DLD1 (cell line): ENCODE results near the gene ARMCX2.
"Not testable (repeated sequence)": the region's sequence is repeated elsewhere in the genome, so short reads cannot be mapped to it uniquely, and the experiment has no call there.

Experiments used
- in situ Hi-C: cut with HindIII; loops from 2 replicates; pipeline ENCODE4 v1.10.0; 2017; ENCODE audit warnings: low sequenced_read_pairs

ARMCX2 gene

GRCh38 chrX:101659601-101660063 lies at the start of gene ARMCX2:
ARMCX2 (minus strand) TSS chrX:101659850; CDS start chrX:101657588, 2,262 bp downstream.
- in situ Hi-C loops: no loop called here

DNA sequence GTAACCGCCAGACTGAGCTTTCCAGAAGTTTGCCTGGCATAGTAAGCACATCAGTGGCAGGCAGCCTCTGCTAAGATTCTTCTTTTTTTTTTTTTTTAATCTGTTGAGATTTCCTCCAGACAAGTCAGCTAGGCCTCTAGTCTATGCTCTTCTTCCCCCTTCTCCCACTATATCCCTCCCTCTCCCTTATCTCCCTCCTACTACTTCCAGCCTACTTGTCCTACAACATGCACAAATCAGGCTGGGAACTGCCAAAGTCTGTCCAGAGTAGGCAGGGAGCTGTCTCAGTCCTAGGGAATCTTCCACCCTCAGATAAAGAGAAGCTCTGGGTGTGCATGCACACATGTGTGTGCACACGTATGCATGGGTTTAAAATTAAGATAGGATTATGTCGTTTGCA lies 49.7 kb upstream of the ARMCX2 start:
- in situ Hi-C loops: no loop called here

DNA sequence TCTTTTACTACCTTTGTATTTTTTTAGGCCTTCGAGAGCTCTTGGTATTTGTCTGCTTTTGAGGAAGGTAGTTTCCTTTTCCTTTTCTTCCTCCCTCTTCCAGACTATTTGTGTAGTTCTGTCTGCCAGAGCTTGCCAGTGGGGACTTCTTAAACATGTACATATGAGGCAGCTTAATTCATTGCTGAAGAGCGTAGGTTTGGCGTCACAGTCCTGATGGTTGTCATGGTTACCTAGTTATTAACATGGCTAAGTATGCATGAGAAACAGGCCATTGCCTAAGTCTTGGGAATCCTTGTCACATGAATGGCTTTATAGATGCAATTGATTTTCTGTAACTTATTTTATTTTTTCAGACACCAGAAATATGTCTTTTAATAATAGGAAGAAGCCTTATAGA lies 48.5 kb upstream of the ARMCX2 start:
- in situ Hi-C loops: no loop called here

DNA sequence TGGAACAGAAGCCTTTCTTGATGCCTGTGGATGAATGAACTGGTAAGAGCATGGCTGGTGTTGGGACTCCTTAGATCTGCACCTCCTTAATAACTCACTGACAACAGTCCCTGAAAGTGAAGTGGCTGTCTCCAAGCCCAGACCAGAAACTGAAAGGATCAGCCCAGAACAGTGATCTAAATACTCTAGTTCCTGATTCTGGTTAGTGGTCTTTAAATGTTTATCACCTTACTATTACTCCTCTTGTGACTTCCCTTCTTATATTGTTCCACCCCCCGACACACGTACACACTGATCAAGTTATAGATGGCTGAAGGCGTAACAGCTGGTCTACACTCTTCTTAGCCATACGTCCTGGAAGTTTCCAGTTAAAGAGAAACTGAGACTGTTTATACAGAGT lies 33.8 kb upstream of the ARMCX2 start:
- in situ Hi-C loops: no loop called here

DNA sequence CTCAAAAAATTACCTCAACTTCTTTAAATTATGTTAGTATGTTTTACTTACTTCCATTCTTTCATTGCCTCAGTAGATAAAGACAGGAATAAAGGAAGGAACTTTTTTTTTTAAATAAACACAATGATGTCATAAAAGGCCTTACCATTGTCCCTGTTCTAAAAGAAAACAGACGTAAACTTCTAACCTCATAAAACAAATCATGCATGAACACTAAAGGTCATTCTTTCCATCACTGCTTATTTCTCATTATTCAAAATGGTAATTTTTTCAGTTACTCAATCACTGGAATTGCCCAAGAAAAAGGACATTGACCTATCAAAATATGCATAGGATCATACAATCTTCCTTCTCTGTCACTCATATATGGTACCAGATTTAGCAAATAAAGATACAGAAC lies 32.2 kb upstream of the ARMCX2 start:
- in situ Hi-C loops: no loop called here

- in situ Hi-C loops: no loop called here
These were observed 26.9 kb upstream of the ARMCX2 start for GRCh38 chrX:101686574-101686973.

GRCh38 chrX:101685923-101686322 lies 26.3 kb upstream of the ARMCX2 start:
- in situ Hi-C loops: no loop called here

GRCh38 chrX:101682723-101683122 lies 23.1 kb upstream of the ARMCX2 start:
- in situ Hi-C loops: no loop called here

DNA sequence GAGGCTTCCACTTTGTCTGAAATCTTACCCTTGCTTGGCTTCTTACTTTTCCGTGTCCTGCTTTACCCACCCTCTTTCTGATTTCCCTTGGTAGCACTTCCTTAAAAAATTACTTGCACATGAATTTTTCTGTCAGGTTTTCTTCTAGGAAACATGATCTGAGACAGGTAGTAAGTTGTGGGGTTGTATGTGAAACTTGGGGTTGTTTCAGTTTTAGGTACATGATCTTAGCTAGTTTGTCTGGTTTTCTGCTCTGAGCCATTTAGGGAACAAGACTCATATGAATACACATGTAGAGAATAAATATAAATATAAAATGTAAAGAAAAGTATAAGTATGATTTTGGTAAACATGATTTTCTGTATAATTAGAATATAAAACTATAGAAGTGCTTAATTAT lies 17.4 kb upstream of the ARMCX2 start:
- in situ Hi-C loops: no loop called here

- in situ Hi-C loops: no loop called here
These were observed 16.9 kb upstream of the ARMCX2 start for GRCh38 chrX:101676571-101676970.

- in situ Hi-C loops: no loop called here
These were observed 8.5 kb upstream of the ARMCX2 start for GRCh38 chrX:101668143-101668542.

- in situ Hi-C loops: no loop called here
These were observed 774 bp downstream of the ARMCX2 start for GRCh38 chrX:101658661-101659491.

DNA sequence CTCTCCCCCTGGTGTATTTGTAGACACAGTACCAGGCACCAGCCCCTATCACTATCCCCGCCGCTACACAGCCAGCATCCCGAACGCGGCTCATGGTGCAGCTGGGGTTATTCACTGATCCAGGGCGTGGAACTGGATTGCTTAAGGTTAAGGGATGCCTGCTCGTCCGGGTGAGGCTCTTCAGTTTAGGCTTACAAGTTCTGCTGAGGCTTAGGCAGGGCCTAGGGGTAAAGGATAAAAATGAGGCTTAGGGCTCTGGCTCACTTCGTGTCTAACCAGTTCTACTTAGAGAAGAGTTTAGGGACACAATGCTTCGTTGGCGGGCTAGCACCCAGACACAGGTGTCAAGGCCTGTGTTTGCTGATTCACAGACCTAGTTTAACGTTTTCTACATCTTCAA lies 2.2 kb downstream of the ARMCX2 start:
- in situ Hi-C loops: no loop called here

- in situ Hi-C loops: no loop called here
These were observed 2.8 kb downstream of the ARMCX2 start for GRCh38 chrX:101656817-101657216.

- in situ Hi-C loops: no loop called here
These were observed 4.1 kb downstream of the ARMCX2 start for GRCh38 chrX:101655534-101655933.

DNA sequence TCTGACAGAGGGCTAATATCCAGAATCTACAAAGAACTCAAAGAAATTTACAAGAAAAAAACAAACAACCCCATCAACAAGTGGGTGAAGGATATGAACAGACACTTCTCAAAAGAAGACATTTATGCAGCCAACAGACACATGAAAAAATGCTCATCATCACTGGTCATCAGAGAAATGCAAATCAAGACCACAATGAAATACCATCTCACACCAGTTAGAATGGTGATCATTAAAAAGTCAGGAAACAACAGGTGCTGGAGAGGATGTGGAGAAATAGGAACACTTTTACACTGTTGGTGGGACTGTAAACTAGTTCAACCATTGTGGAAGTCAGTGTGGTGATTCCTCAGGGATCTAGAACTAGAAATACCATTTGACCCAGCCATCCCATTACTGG lies 11.9 kb downstream of the ARMCX2 start:
- in situ Hi-C loops: not testable (repeated sequence)

GRCh38 chrX:101642093-101642492 lies 17.6 kb downstream of the ARMCX2 start:
- in situ Hi-C loops: no loop called here

GRCh38 chrX:101639583-101639982 lies 20.1 kb downstream of the ARMCX2 start:
- in situ Hi-C loops: no loop called here

DNA sequence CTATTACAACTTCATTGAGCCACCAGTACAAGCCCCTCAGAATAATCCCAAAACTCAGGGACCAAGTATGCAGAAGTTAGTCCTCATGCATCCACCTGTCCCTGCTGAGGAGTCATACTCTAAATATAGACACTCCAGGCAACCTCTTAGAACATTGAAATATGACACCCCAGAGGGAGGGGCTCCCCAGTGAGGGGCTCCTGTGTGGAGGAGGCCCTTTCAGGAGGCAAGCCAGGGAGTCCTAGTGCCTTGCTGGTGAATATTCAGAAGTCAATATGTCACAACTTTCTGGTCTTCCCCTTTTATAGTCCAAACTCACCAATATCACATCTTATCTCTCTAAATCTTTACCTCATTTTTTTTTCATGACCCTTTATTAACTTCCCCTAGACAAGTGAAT lies 40.3 kb downstream of the ARMCX2 start:
- in situ Hi-C loops: no loop called here

DNA sequence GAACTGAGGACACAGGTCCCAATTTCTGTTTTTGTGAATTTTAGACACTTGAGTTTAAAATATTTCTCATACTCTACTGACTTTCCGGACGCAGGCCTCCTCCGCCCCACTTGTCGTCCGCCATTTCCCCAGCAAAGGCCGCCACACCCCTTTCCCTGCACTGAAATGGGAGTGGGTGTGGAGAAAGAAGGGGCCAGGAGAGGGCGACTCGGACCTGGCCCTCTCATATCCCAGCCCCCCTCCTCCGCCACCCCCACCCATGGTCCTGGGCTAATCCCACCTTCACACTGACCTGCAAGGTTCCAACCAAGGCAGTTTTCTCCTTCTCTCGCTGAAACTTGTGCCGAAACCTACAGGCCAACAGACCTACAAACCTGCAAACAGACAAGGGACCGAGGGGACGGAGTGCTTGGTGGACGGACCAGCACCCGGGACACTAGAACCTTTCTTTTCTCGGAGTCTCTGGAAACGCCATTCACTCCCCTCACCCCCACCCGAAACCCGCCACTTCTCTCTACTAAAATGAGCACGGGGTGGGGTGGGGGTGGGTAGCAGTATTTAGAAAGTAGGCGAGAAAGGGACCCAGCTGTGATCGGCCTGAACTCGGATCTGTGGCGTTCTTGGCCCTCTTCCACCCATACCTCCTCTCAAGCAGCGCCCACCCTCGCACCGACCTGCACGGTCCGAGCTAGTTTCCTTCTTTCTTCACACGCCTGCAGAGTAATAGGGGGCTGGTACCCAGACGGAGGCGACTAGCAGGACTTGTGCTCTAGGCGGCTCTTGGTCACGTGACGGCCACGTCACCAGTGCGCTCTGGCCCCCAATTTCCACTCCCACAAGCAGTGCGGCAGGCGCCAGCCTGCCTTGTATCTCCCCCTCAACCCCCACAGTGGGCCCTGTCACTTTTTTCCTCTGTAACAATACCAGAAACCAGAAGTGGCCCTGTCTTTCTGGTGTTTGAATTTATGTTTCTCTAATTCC lies 42.1 kb downstream of the ARMCX2 start, which contains the start of gene ARMCX6:
Gene ARMCX6, minus strand, starts transcription at position 790 of the 981 bp plus-strand sequence. CDS start 1,380 bp downstream, outside the sequence.
- in situ Hi-C loops: no loop called here

DNA sequence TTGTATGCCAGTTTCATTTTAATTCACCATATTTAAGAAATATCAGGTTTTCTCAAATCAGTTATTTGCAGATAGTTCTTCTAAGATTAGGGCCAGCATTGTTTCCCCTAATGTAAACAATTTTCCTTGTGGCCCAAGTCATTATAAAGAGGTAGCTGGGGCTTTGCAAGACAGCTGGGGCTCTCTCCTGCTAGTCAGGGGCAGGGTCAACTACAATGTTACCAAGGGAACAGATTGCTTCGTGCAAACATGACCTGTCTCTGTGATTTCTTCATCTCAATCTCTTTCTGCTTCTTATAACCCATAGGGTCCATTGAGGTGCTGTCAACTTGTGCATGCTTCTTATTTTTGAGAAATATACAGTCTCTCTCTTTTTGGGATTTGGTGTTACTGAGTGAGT lies 53.9 kb downstream of the ARMCX2 start:
- in situ Hi-C loops: no loop called here
